Endothelial cell of umbilical vein (primary cell): ENCODE data around the gene FHIT.

ENCODE experiments used
- CTCF ChIP-seq, 2 donors: IDR thresholded peaks; 1 replicate in 1 of 2; 2 replicates in 1 of 2; pipeline ENCODE4 v1.5.1; 2011; ENCODE audit warnings: low read length in 2 of 2, mild to moderate bottlenecking in 2 of 2, moderate library complexity in 2 of 2, control low read depth in 1 of 2, inconsistent platforms in 1 of 2, low read depth in 1 of 2; ENCODE audit not compliant: insufficient read depth in 1 of 2; ENCODE audit errors: extremely low read depth in 1 of 2
- FOS ChIP-seq: IDR thresholded peaks from 2 replicates; pipeline ENCODE4 v1.6.1; 2011; ENCODE audit warnings: mild to moderate bottlenecking, low read length, moderate library complexity, borderline replicate concordance; ENCODE audit not compliant: insufficient read depth
- MYC ChIP-seq: IDR thresholded peaks from one replicate; pipeline ENCODE4 v1.6.1; 2011; ENCODE audit warnings: mild to moderate bottlenecking, low read depth, low read length
- POLR2A ChIP-seq: IDR thresholded peaks from 2 replicates; pipeline ENCODE4 v1.6.1; 2012; ENCODE audit warnings: low read depth, mild to moderate bottlenecking, control low read depth, low read length

DNA sequence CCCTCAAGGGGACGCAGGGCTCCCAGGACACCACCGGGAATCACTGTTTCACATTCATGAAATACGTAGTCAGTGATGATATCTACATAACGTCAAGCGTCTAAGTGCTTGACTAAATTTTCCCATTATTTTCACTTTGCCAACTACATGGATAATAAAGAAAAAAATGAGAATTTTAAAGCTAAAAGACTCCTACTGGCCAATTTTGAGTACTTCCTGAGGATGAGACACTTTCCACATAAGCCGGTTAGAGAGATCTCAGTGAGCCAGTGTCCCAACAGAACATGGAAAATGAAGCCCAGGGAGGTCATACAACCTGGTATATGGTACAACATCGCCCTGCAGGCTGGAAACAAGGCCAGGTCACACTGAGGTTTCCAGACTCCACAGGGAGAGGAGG lies 928.1 kb downstream of the FHIT start:
- TF ChIP-seq CTCF (IDR thresholded peaks at IDR 0.05; ENCODE audit: extremely low read depth in 1 of 2, insufficient read depth in 1 of 2, low read depth in 1 of 2, low read length in 2 of 2) (no peak), POLR2A (no peak), FOS (no peak), MYC (no peak)
